Liver (tissue), 9 donors: Measurements from ENCODE around the gene SMYD3. TPM values are rescaled to one million over a fixed set of nuclear protein-coding genes. Genes with fewer than 3 reads are reported as not detected.

ENCODE experiments used
- DNase-seq: peaks from one replicate; pipeline ENCODE4 v3.0.0-alpha.2; 2017; ENCODE audit warnings: low spot score
- H3K27ac ChIP-seq, 2 donors: one replicate each; pipeline ENCODE4 v1.7.0; 2013; ENCODE audit warnings: inconsistent platforms in 2 of 2, low read length in 2 of 2, control low read depth in 1 of 2, low read depth in 1 of 2, mild to moderate bottlenecking in 1 of 2
- H3K27me3 ChIP-seq, 4 donors: one replicate each; pipeline versions ENCODE4 v1.6.1 to v1.7.0; 2013; ENCODE audit warnings: low read length in 3 of 4, inconsistent platforms in 1 of 4, mild to moderate bottlenecking in 1 of 4, moderate library complexity in 1 of 4; ENCODE audit not compliant: control insufficient read depth in 4 of 4, insufficient read depth in 4 of 4
- H3K36me3 ChIP-seq, 4 donors: one replicate each; pipeline versions ENCODE4 v1.6.1 to v1.7.0; 2013; ENCODE audit warnings: low read length in 3 of 4, mild to moderate bottlenecking in 3 of 4, low read depth in 1 of 4, moderate library complexity in 1 of 4; ENCODE audit not compliant: control insufficient read depth in 4 of 4, insufficient read depth in 3 of 4
- H3K4me1 ChIP-seq, 4 donors: one replicate each; pipeline versions ENCODE4 v1.6.1 to v1.7.0; 2013; ENCODE audit warnings: low read length in 3 of 4, mild to moderate bottlenecking in 3 of 4, moderate library complexity in 1 of 4; ENCODE audit not compliant: control insufficient read depth in 4 of 4, insufficient read depth in 4 of 4
- H3K4me3 ChIP-seq, 3 donors: one replicate each; pipeline versions ENCODE4 v1.6.1 to v1.7.0; 2013; ENCODE audit warnings: low read length in 3 of 3, control low read depth in 1 of 3, low read depth in 1 of 3, mild to moderate bottlenecking in 1 of 3
- H3K9ac ChIP-seq, 2 donors: one replicate each; pipeline ENCODE4 v1.7.0; 2013; ENCODE audit warnings: low read length in 2 of 2, mild to moderate bottlenecking in 2 of 2, moderate library complexity in 2 of 2, control low read depth in 1 of 2, low read depth in 1 of 2
- H3K9me3 ChIP-seq, 4 donors: one replicate each; pipeline versions ENCODE4 v1.6.1 to v1.7.0; 2013; ENCODE audit warnings: low read length in 3 of 4; ENCODE audit not compliant: control insufficient read depth in 4 of 4
- ATF3 ChIP-seq: IDR thresholded peaks from 2 replicates; pipeline ENCODE4 v1.6.1; 2016; ENCODE audit warnings: antibody characterized with exemption
- CTCF ChIP-seq: fragments of 150-350 bp; IDR thresholded peaks from 2 replicates; pipeline ENCODE4 v1.5.1; 2017; ENCODE audit warnings: improper control_type of control experiment, low read depth, low read length; ENCODE audit not compliant: missing input control
- FOXA1 ChIP-seq: IDR thresholded peaks from 2 replicates; pipeline ENCODE4 v1.6.1; 2016; ENCODE audit warnings: antibody characterized with exemption
- FOXA2 ChIP-seq: IDR thresholded peaks from 2 replicates; pipeline ENCODE4 v1.6.1; 2016; ENCODE audit warnings: antibody characterized with exemption
- GABPA ChIP-seq, 2 donors: IDR thresholded peaks in 1 of 2; conservative IDR thresholded peaks in 1 of 2; 2 replicates each; pipeline ENCODE4 v1.6.1; 2016; ENCODE audit warnings: antibody characterized with exemption in 2 of 2, mild to moderate bottlenecking in 1 of 2, moderate library complexity in 1 of 2
- HNF4G ChIP-seq: IDR thresholded peaks from 2 replicates; pipeline ENCODE4 v1.6.1; 2016; ENCODE audit warnings: antibody characterized with exemption
- MAX ChIP-seq: IDR thresholded peaks from 2 replicates; pipeline ENCODE4 v1.6.1; 2016; ENCODE audit warnings: antibody characterized with exemption
- NR2F2 ChIP-seq: IDR thresholded peaks from 2 replicates; pipeline ENCODE4 v1.6.1; 2016; ENCODE audit warnings: antibody characterized with exemption
- RXRA ChIP-seq, 2 donors: IDR thresholded peaks; 2 replicates each; pipeline ENCODE4 v1.6.1; 2017 to 2018; ENCODE audit warnings: antibody characterized with exemption in 2 of 2, mild to moderate bottlenecking in 1 of 2
- TAF1 ChIP-seq: conservative IDR thresholded peaks from 2 replicates; pipeline ENCODE4 v1.6.1; 2016; ENCODE audit warnings: antibody characterized with exemption, mild to moderate bottlenecking
- YY1 ChIP-seq: IDR thresholded peaks from 2 replicates; pipeline ENCODE4 v1.6.1; 2016; ENCODE audit warnings: antibody characterized with exemption, mild to moderate bottlenecking
- WGBS: extraction: QIAGEN DNeasy Blood & Tissue Kit; methylation state at CpG from one replicate; pipeline ENCODE4 v1.1.7; 2013; 5-methylcytosine and 5-hydroxymethylcytosine counted together
- polyA plus RNA-seq, 2 donors: library from polyadenylated mRNA; stranded (reverse) in 1 of 2; unstranded in 1 of 2; fragments of 200-250 nt in 1 of 2; fragments of >200 nt in 1 of 2; fragmentation: Nextera tagmentation in 1 of 2; extraction: Ambion mirVana in 1 of 2; gene quantifications; one replicate each; pipeline versions ENCODE4 v1.2.1 to v1.2.3, GENCODE V29; 2013 to 2015
- total RNA-seq, 2 donors: library from RNA; depleted of rRNA; stranded (reverse); fragments of >200 nt; gene quantifications; one replicate each; pipeline ENCODE4 v1.2.3, GENCODE V29; 2014
- donor health status: healthy.
- donor health status: healthy.
- donor health status: healthy.
- donor health status: healthy.
- donor health status: healthy.

SMYD3 gene
- total and polyA plus RNA-seq, 4 donors, result 3.1 to 9.1 (median 8.0) TPM

- H3K27ac ChIP-seq, result no peak overlapping the region
- H3K9ac ChIP-seq, result no peak overlapping the region
- H3K4me3 ChIP-seq, result no peak overlapping the region
- WGBS, result 83% methylated on average over 5 of the region's 5 CpGs
- H3K27me3 ChIP-seq, result no peaks in the 10 kb centered on the region
- no peaks in the 10 kb centered on the region for H3K36me3 ChIP-seq
- TF ChIP-seq CTCF, result no peak
- DNase-seq, result no peak
- H3K4me1 ChIP-seq, result no peaks in the 10 kb centered on the region
- H3K9me3 ChIP-seq, result no peaks in the 10 kb centered on the region
These were observed 463.5 kb downstream of the SMYD3 start for GRCh38 chr1:246043556-246043955.

- no peak overlapping the region for H3K4me3 ChIP-seq
- H3K27ac ChIP-seq, result no peak overlapping the region
- no peak for DNase-seq
- 95% methylated on average over 5 of the region's 5 CpGs for WGBS
- H3K27me3 ChIP-seq, result no peaks in the 10 kb centered on the region
- H3K36me3 ChIP-seq, result no peaks in the 10 kb centered on the region
- H3K9me3 ChIP-seq, result no peaks in the 10 kb centered on the region
- no peaks in the 10 kb centered on the region for H3K4me1 ChIP-seq
- no peak for TF ChIP-seq ATF3
- TF ChIP-seq RXRA (IDR thresholded peaks at IDR 0.05), result no peak
- H3K9ac ChIP-seq, result no peak overlapping the region
These were observed 465.7 kb downstream of the SMYD3 start for GRCh38 chr1:246041360-246041759.

GRCh38 chr1:246040200-246040890 is 466.7 kb downstream of the SMYD3 start:
- H3K36me3 ChIP-seq, result no peaks in the 10 kb centered on the region
- no peaks in the 10 kb centered on the region for H3K27me3 ChIP-seq
- no peak overlapping the region for H3K27ac ChIP-seq
- TF ChIP-seq FOXA1 (no peak), CTCF (no peak), NR2F2 (no peak), HNF4G (no peak), MAX (no peak), RXRA (IDR thresholded peaks at IDR 0.05) (no peak), ATF3 (no peak), GABPA (IDR thresholded peaks at IDR 0.05 in 1 of 2, conservative IDR thresholded peaks at IDR 0.05 in 1 of 2) (no peak), FOXA2 (no peak), YY1 (no peak), TAF1 (no peak)
- no peak overlapping the region for H3K9ac ChIP-seq
- H3K9me3 ChIP-seq, result no peaks in the 10 kb centered on the region
- no peak for DNase-seq
- 87% methylated on average over 15 of the region's 15 CpGs for WGBS
- H3K4me1 ChIP-seq, result no peaks in the 10 kb centered on the region
- no peak overlapping the region for H3K4me3 ChIP-seq
